Cortex of kidney (tissue), 1 donor: ENCODE data around the gene PTPRF.

Experiments
- DNase-seq: peaks from one replicate; lab custom pipeline; 2025; lab: John Stamatoyannopoulos, UW

Gene PTPRF

DNA sequence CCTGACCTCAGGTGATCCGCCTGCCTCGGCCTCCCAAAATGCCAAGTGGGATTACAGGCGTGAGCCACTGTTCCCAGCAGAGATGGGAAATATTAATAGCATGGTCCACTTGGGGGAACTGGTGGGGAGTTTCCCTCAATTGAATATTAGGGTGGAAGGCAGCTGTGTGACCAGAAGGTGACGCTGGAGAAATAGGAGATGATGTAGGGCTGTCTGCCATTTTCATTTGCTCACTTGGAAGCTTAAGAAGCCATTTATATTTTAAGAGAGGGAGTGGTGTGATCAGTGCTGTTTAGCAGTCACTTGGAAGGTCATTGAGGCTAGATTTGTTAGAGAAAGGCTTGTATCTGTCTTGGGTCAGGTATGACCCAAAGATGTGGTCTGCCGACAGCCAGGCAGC is 139.2 kb downstream of the PTPRF start:
- no peak for DNase-seq

DNA sequence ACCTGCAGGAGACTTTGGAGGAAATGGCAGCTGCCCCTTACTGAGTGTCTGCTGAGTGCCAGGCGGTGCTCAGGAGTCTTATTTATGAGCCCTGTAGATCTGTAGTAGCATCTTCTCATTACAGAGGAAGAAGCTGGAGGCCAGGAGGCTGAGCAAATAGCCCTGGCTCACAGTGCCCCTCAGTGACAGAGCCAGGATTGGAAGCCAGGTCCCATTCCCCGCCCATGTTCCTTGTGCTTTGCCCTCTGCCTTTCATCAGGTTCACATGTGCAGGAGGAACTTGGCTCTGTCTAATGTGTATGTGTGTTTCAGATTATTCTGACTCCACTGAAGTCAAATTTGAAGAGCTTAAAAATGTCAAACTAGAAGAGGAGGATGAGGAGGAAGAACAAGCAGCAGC is 140.5 kb downstream of the PTPRF start:
- no peak for DNase-seq

DNA sequence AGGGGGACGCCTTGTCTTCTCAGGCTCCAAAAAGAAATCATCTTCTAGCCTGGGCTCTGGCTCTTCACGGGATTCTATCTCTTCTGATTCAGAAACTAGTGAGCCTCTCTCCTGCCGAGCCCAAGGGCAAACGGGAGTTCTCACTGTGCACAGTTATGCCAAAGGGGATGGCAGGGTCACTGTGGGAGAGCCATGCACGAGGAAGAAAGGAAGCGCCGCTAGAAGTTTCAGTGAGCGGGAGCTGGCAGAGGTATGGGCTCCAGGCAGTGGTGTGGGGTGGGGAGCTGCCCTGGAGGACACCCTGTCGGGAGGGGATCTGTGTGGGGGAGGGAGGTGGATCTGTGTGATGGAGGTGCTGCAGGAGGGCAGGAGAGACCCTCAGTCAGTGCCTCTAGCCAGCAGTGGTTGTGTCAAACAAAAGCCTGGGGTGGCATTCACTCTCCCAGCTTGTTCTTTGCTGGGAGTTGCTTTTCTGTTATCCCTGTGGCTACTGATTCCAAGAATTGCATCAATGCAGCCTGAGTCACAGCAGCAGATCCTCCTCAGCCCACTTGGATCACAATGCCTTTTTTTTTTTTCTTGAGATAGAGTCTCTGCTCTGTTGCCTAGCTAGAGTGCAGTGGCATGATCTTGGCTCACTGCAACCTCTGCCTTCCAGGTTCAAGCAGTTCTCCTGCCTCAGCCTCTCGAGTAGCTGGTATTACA is 141.1 kb downstream of the PTPRF start:
- DNase-seq, result no peak

DNA sequence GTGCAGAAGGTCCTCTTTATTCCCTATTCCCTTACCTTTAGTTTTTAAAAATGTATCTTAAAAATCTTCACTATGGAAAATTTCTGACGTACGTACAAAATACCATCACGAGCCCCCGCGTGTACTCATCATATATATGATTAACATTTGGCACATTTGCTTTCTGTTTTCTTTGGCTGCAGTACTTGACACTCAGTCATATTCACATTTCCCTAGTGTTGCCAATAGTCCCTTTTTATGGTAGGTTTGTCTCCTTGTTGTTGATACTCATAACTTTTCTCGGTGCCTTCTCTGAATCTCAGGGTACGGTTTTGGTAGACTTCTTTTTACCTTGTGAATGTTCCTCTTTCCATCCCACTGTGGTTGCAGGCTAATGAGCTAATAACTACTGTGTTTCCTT is 142.6 kb downstream of the PTPRF start:
- DNase-seq, result no peak
